Smooth muscle cell (in vitro differentiated cells): ENCODE data around the gene DDR2. TPM values are rescaled to one million over a fixed set of nuclear protein-coding genes. Genes with fewer than 3 reads are reported as not detected.

Source experiments
- DNase-seq: peaks from one replicate; lab custom pipeline; 2025; ENCODE audit not compliant: unreplicated experiment; lab: John Stamatoyannopoulos, UW
- H2AFZ ChIP-seq: fragments of 200-600 bp; sonication (generic); 2 replicates; pipeline ENCODE4 v1.6.0; 2016; ENCODE audit warnings: antibody characterized with exemption, low read depth, mild to moderate bottlenecking
- H3F3A ChIP-seq: fragments of 200-600 bp; sonication (generic); 2 replicates; pipeline ENCODE4 v1.6.0; 2017; ENCODE audit warnings: antibody characterized with exemption, low read depth
- H3K27ac ChIP-seq: fragments of 200-600 bp; sonication (generic); 2 replicates; pipeline ENCODE4 v1.5.1; 2016; ENCODE audit warnings: low read depth, mild to moderate bottlenecking
- H3K27me3 ChIP-seq: fragments of 200-600 bp; sonication (generic); 2 replicates; pipeline ENCODE4 v1.6.1; 2016; ENCODE audit warnings: low read depth, mild to moderate bottlenecking
- H3K36me3 ChIP-seq: fragments of 200-600 bp; sonication (generic); 2 replicates; pipeline ENCODE4 v1.5.1; 2016; ENCODE audit warnings: low read depth
- H3K4me1 ChIP-seq: fragments of 200-600 bp; sonication (generic); 2 replicates; pipeline ENCODE4 v1.5.1; 2016; ENCODE audit warnings: low read depth
- H3K4me2 ChIP-seq: fragments of 200-600 bp; sonication (generic); 2 replicates; pipeline ENCODE4 v1.6.0; 2016; ENCODE audit warnings: mild to moderate bottlenecking
- H3K4me3 ChIP-seq: fragments of 200-600 bp; sonication (generic); 2 replicates; pipeline ENCODE4 v1.5.1; 2016; ENCODE audit warnings: mild to moderate bottlenecking
- H3K79me2 ChIP-seq: fragments of 200-600 bp; sonication (generic); 2 replicates; pipeline ENCODE4 v1.6.0; 2016; ENCODE audit warnings: low read depth, mild to moderate bottlenecking
- H3K9ac ChIP-seq: fragments of 200-600 bp; sonication (generic); 2 replicates; pipeline ENCODE4 v1.6.0; 2016; ENCODE audit warnings: low read depth
- H3K9me3 ChIP-seq: fragments of 200-600 bp; sonication (generic); replicated peaks from 2 replicates; pipeline ENCODE4 v1.5.1; 2016; ENCODE audit warnings: low read depth
- H4K20me1 ChIP-seq: fragments of 200-600 bp; sonication (generic); 2 replicates; pipeline ENCODE4 v1.6.0; 2016; ENCODE audit warnings: low read depth
- CTCF ChIP-seq: fragments of 200-600 bp; sonication (generic); IDR thresholded peaks from 2 replicates; pipeline ENCODE4 v1.5.1; 2017; ENCODE audit warnings: borderline replicate concordance, mild to moderate bottlenecking, antibody characterized with exemption; ENCODE audit not compliant: insufficient read depth, poor library complexity, severe bottlenecking
- WGBS: methylation state at CpG from one replicate; pipeline ENCODE4 v1.1.7; 2016; ENCODE audit warnings: low lambda C conversion rate; 5-methylcytosine and 5-hydroxymethylcytosine counted together
- polyA plus RNA-seq: library from polyadenylated mRNA; unstranded; fragments of >200 nt; fragmentation: Nextera tagmentation; extraction: Ambion mirVana; gene quantifications from 2 replicates; pipeline ENCODE4 v1.2.1, GENCODE V29; 2016
- total RNA-seq: library from RNA; depleted of rRNA; stranded (reverse); fragments of >200 nt; gene quantifications from 2 replicates; pipeline ENCODE4 v1.2.3, GENCODE V29; 2014

Gene DDR2
- total and polyA plus RNA-seq, 2 experiments from 2014 or later = 13.3 to 24.5 TPM

GRCh38 chr1:162587761-162588260, 44.5 kb upstream of the DDR2 start:
- no peak for TF ChIP-seq CTCF
- WGBS = 98% methylated on average over 5 of the region's 5 CpGs
- Histone ChIP-seq H3K4me2 (no peak overlapping the region), H3K4me1 (no peaks in the 10 kb centered on the region), H3K36me3 (peaks cover 22% of the 10 kb centered on the region), H3K9ac (no peak overlapping the region), H2AFZ (no peak overlapping the region), H3F3A (no peaks in the 10 kb centered on the region), H3K79me2 (no peaks in the 10 kb centered on the region), H3K9me3 (no peaks in the 10 kb centered on the region), H4K20me1 (peaks cover 42% of the 10 kb centered on the region), H3K4me3 (no peak overlapping the region), H3K27ac (no peak overlapping the region), H3K27me3 (no peaks in the 10 kb centered on the region)
- DNase-seq = no peak

GRCh38 chr1:162590101-162590500, 42.2 kb upstream of the DDR2 start:
- WGBS = 100% methylated on average over 3 of the region's 3 CpGs
- H3K9me3 ChIP-seq = no peaks in the 10 kb centered on the region
- H3K27ac ChIP-seq = no peak overlapping the region
- H4K20me1 ChIP-seq = peaks cover 30% of the 10 kb centered on the region
- H3K4me1 ChIP-seq = no peaks in the 10 kb centered on the region
- TF ChIP-seq CTCF = no peak
- H3K4me3 ChIP-seq = no peak overlapping the region
- H3K27me3 ChIP-seq = no peaks in the 10 kb centered on the region
- H3F3A ChIP-seq = no peaks in the 10 kb centered on the region
- H3K79me2 ChIP-seq = no peaks in the 10 kb centered on the region
- no peak for DNase-seq
- no peak overlapping the region for H2AFZ ChIP-seq
- no peak overlapping the region for H3K9ac ChIP-seq
- no peak overlapping the region for H3K4me2 ChIP-seq
- H3K36me3 ChIP-seq = peaks cover 28% of the 10 kb centered on the region

GRCh38 chr1:162590686-162591085, 41.6 kb upstream of the DDR2 start:
- Histone ChIP-seq H3K9ac (no peak overlapping the region), H3K9me3 (no peaks in the 10 kb centered on the region), H3F3A (no peaks in the 10 kb centered on the region), H2AFZ (no peak overlapping the region), H3K36me3 (peaks cover 30% of the 10 kb centered on the region), H3K27ac (no peak overlapping the region), H3K4me3 (no peak overlapping the region), H4K20me1 (peaks cover 28% of the 10 kb centered on the region), H3K4me1 (no peaks in the 10 kb centered on the region), H3K4me2 (no peak overlapping the region), H3K27me3 (no peaks in the 10 kb centered on the region), H3K79me2 (no peaks in the 10 kb centered on the region)
- no peak for TF ChIP-seq CTCF
- 100% methylated on average over 2 of the region's 2 CpGs for WGBS
- no peak for DNase-seq

- H4K20me1 ChIP-seq = peaks cover 25% of the 10 kb centered on the region
- H3K9ac ChIP-seq = no peak overlapping the region
- H3K4me1 ChIP-seq = no peaks in the 10 kb centered on the region
- no peaks in the 10 kb centered on the region for H3K79me2 ChIP-seq
- 98% methylated on average over 2 of the region's 2 CpGs for WGBS
- H3K4me2 ChIP-seq = no peak overlapping the region
- H3K36me3 ChIP-seq = peaks cover 25% of the 10 kb centered on the region
- H3K27me3 ChIP-seq = no peaks in the 10 kb centered on the region
- H3K9me3 ChIP-seq = no peaks in the 10 kb centered on the region
- no peak overlapping the region for H3K4me3 ChIP-seq
- no peak overlapping the region for H3K27ac ChIP-seq
- no peak for TF ChIP-seq CTCF
- no peaks in the 10 kb centered on the region for H3F3A ChIP-seq
- DNase-seq = no peak
- H2AFZ ChIP-seq = no peak overlapping the region
These were observed 35.6 kb upstream of the DDR2 start for GRCh38 chr1:162596514-162597170.
